GM21526 (cell line): ENCODE data around the gene GNB5.

Experiments used
- ATAC-seq: cut with Tn5 transposase; IDR thresholded peaks from one replicate; pipeline ENCODE4 v1.9.1; 2021; ENCODE audit warnings: moderate library complexity; ENCODE audit not compliant: unreplicated experiment, low FRiP score

Gene GNB5

GRCh38 chr15:52208306-52208946 lies 17.2 kb upstream of the GNB5 start:
- no peak for ATAC-seq

GRCh38 chr15:52207191-52207590 lies 16.0 kb upstream of the GNB5 start:
- ATAC-seq: no peak

GRCh38 chr15:52206446-52206845 lies 15.3 kb upstream of the GNB5 start:
- ATAC-seq: no peak

- ATAC-seq: no peak
Measured at GRCh38 chr15:52204657-52205056, 13.5 kb upstream of the GNB5 start.

- no peak for ATAC-seq
Measured at GRCh38 chr15:52200831-52201365, 9.7 kb upstream of the GNB5 start.

GRCh38 chr15:52199271-52199670 lies 8.1 kb upstream of the GNB5 start:
- no peak for ATAC-seq

GRCh38 chr15:52196891-52197290 lies 5.7 kb upstream of the GNB5 start:
- no peak for ATAC-seq

- ATAC-seq: no peak
Measured at GRCh38 chr15:52193791-52194190, 2.6 kb upstream of the GNB5 start.

- no peak for ATAC-seq
Measured at GRCh38 chr15:52193321-52193720, 2.1 kb upstream of the GNB5 start.

GRCh38 chr15:52186651-52187486 lies 4.3 kb downstream of the GNB5 start:
- ATAC-seq: no peak

- no peak for ATAC-seq
Measured at GRCh38 chr15:52185151-52185561, 6.0 kb downstream of the GNB5 start.

- ATAC-seq: no peak
Measured at GRCh38 chr15:52184721-52185120, 6.5 kb downstream of the GNB5 start.

GRCh38 chr15:52183562-52184173 lies 7.5 kb downstream of the GNB5 start:
- no peak for ATAC-seq

- ATAC-seq: no peak
Measured at GRCh38 chr15:52181938-52182780, 9.0 kb downstream of the GNB5 start.

GRCh38 chr15:52180851-52181450 lies 10.2 kb downstream of the GNB5 start:
- no peak for ATAC-seq

- peak; percentile 28 for ATAC-seq
Measured at GRCh38 chr15:52180196-52180835, 10.9 kb downstream of the GNB5 start.

- peak; percentile 86 for ATAC-seq
Measured at GRCh38 chr15:52179278-52180195, 11.7 kb downstream of the GNB5 start.

GRCh38 chr15:52178765-52179164 lies 12.4 kb downstream of the GNB5 start:
- ATAC-seq: no peak

GRCh38 chr15:52172869-52173268 lies 18.3 kb downstream of the GNB5 start:
- no peak for ATAC-seq
